HepG2 (cell line): ENCODE data around the gene CHKB. TPM values are rescaled to one million over a fixed set of nuclear protein-coding genes. Genes with fewer than 3 reads are reported as not detected.

Source experiments
- BRCA1 ChIP-seq: sonication (generic); formaldehyde crosslinking; IDR thresholded peaks from 2 replicates; pipeline ENCODE4 v1.4.0; 2020; ENCODE audit warnings: missing genetic modification reagents
- CSRNP2 ChIP-seq: sonication (generic); formaldehyde crosslinking; conservative IDR thresholded peaks from 2 replicates; pipeline ENCODE4 v1.8.0; 2022; ENCODE audit warnings: low read depth, missing genetic modification reagents
- GPN1 ChIP-seq: sonication (generic); formaldehyde crosslinking; IDR thresholded peaks from 2 replicates; pipeline ENCODE4 v1.5.1; 2020; ENCODE audit warnings: missing genetic modification reagents, borderline replicate concordance
- KLF6 ChIP-seq: IDR thresholded peaks from 2 replicates; pipeline ENCODE4 v1.8.0; 2016; ENCODE audit warnings: missing biosample characterization, missing genetic modification reagents
- PBX2 ChIP-seq: IDR thresholded peaks from 2 replicates; pipeline ENCODE4 v1.6.1; 2016; ENCODE audit warnings: control low read depth
- TRIM24 ChIP-seq: sonication (generic); formaldehyde crosslinking; IDR thresholded peaks from 2 replicates; pipeline ENCODE4 v1.8.0; 2022; ENCODE audit warnings: mild to moderate bottlenecking, missing genetic modification reagents
- ZBTB40 ChIP-seq, 2 experiments: fragments of 450-650 bp in 1 of 2; sonication (generic) in 1 of 2; formaldehyde crosslinking in 1 of 2; IDR thresholded peaks; 2 replicates each; pipeline versions ENCODE4 v1.6.1 to v1.8.0; 2016 to 2022; ENCODE audit warnings: antibody characterized with exemption in 1 of 2, mild to moderate bottlenecking in 1 of 2, missing genetic modification reagents in 1 of 2
- ZNF33B ChIP-seq: sonication (generic); formaldehyde crosslinking; IDR thresholded peaks from 2 replicates; pipeline ENCODE4 v1.5.1; 2020; ENCODE audit warnings: mild to moderate bottlenecking, missing genetic modification reagents
- ZNF503 ChIP-seq: sonication (generic); formaldehyde crosslinking; IDR thresholded peaks from 2 replicates; pipeline ENCODE4 v1.4.0; 2020; ENCODE audit warnings: missing genetic modification reagents
- ZNF576 ChIP-seq: sonication (generic); formaldehyde crosslinking; IDR thresholded peaks from 2 replicates; pipeline ENCODE4 v1.4.0; 2020; ENCODE audit warnings: mild to moderate bottlenecking, missing genetic modification reagents
- ZNF598 ChIP-seq: sonication (generic); formaldehyde crosslinking; IDR thresholded peaks from 2 replicates; pipeline ENCODE4 v1.5.1; 2020; ENCODE audit warnings: mild to moderate bottlenecking, missing genetic modification reagents, borderline replicate concordance
- ZNF691 ChIP-seq: sonication (generic); formaldehyde crosslinking; IDR thresholded peaks from 2 replicates; pipeline ENCODE4 v1.4.0; 2020; ENCODE audit warnings: missing genetic modification reagents, low read depth, mild to moderate bottlenecking, borderline replicate concordance
- ZNF782 ChIP-seq: sonication (generic); formaldehyde crosslinking; IDR thresholded peaks from 2 replicates; pipeline ENCODE4 v1.4.0; 2020; ENCODE audit warnings: missing genetic modification reagents, mild to moderate bottlenecking, borderline replicate concordance
- polyA plus RNA-seq, 8 experiments: library from polyadenylated mRNA; depleted of rRNA in 3 of 8; stranded (reverse) in 7 of 8; unstranded in 1 of 8; fragments of >200 nt; fragmentation: Illumina TruSeq in 4 of 8; extraction: Trizol in 4 of 8; gene quantifications; 2 replicates each; pipeline versions ENCODE4 v1.2.1 to v1.2.3, GENCODE V29; 2011 to 2016; ENCODE audit warnings: low read depth in 4 of 8, missing spikeins in 1 of 8, mixed read lengths in 1 of 8; ENCODE audit not compliant: insufficient read depth in 1 of 8
- total RNA-seq, 5 experiments: library from RNA; depleted of rRNA; stranded (reverse); fragments of >200 nt; fragmentation: Illumina TruSeq; extraction: Trizol; gene quantifications; 2 replicates each; pipeline ENCODE4 v1.2.3, GENCODE V29; 2016; ENCODE audit warnings: low read depth in 1 of 5

Gene CHKB
- total and polyA plus RNA-seq, 2 of the 13 experiments (the other 11 are each of a cell fraction or from before 2014, with no cell fraction given): 24.5 to 42.7 TPM

GRCh38 chr22:50613291-50613981 lies 30.8 kb upstream of the CHKB start (continued):
- TF ChIP-seq ZBTB40 (IDR thresholded peaks at IDR 0.05) (no peak), ZBTB40 (CRISPR knock-in tag; IDR thresholded peaks at IDR 0.05) (no peak), TRIM24 (CRISPR knock-in tag) (no peak), GPN1 (no peak), KLF6 (CRISPR knock-in tag) (no peak), CSRNP2 (CRISPR knock-in tag) (no peak), ZNF598 (CRISPR knock-in tag) (peak; percentile 93; the same call in 1 of the 2 replicates), ZNF576 (0 out of 2 replicates have a peak, but pooled peaks have one; percentile 54), BRCA1 (CRISPR knock-in tag) (0 out of 2 replicates have a peak, but pooled peaks have one; percentile 38), ZNF33B (CRISPR knock-in tag) (no peak), ZNF503 (CRISPR knock-in tag) (no peak), PBX2 (CRISPR knock-in tag) (no peak), ZNF691 (no peak), ZNF782 (CRISPR knock-in tag) (no peak)
